Metanephros (tissue), 1 donor: Measurements from ENCODE around the gene IFT52. TPM values are rescaled to one million over a fixed set of nuclear protein-coding genes. Genes with fewer than 3 reads are reported as not detected.

Experiments used
- total RNA-seq: library from RNA; depleted of rRNA; stranded (reverse); fragments of >200 nt; gene quantifications from one replicate; pipeline ENCODE4 v1.2.3, GENCODE V29; 2014

IFT52 gene
- 43.3 TPM for total RNA-seq

GRCh38 chr20:43590392-43591303 is at the start of gene IFT52:
Gene IFT52, plus strand, starts transcription at chr20:43590937. Its CDS starts 3,762 bp downstream, at chr20:43594699.

DNA sequence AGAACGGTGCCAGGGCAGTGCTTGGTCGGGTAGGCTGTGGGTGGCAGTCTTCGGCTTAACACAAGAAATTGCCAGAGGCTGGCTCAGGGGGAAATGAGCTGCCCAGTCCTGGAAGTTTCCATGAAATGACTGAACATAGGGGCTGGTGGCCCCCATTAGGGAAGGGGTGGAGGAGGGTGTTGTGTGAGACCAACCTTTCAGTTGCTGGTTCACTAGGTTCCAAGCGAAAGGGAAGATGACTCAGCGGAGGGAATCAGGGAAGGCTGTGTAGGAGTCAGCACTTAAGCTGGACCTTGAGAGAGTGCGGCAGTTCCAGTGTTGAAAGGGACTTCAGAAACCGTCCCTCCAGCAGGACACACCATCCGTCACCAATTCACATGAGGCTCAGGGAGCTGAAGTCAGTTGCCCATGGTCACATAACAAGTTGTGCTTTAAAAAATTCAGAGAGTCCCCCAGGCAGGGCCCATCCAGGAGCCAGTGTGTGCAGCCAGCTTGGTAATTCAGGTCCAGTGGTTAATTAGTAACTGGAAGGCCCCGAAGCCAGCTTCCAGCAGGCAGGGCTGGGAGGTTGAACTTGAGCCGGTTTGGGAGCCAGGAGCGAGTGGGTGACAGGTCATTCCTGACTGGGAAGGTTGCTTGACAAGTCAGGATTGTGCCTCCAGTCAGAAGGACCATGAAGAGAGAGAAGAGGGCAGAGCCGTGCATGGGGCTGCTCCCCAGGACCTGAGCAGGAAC is 32.2 kb upstream of the IFT52 start, which contains the start of gene SGK2:
Gene SGK2 (plus strand): TSS at position 616 of the 735 bp plus-strand sequence. CDS start 7,469 bp downstream, outside the sequence.

GRCh38 chr20:43666376-43667328 is 75.9 kb downstream of the IFT52 start, which contains the start of gene MYBL2:
Gene MYBL2, plus strand, starts transcription at chr20:43667114. Its CDS starts 170 bp downstream, at chr20:43667284.

Other genes with a start within 250 kb of the IFT52 start
- 88.7 TPM for gene SRSF6, start 133.0 kb upstream of the IFT52 start, total RNA-seq
- 19.6 TPM for gene L3MBTL1, start 83.2 kb upstream of the IFT52 start, total RNA-seq
- gene SGK2, start 31.9 kb upstream of the IFT52 start, total RNA-seq = 40.2 TPM
- gene MYBL2, start 76.2 kb downstream of the IFT52 start, total RNA-seq = 5.8 TPM
- gene GTSF1L, start 136.1 kb downstream of the IFT52 start, total RNA-seq = not detected